ELF-1 (cell line): ENCODE measurements around the gene CXCL17.
A peak's percentile ranks its signal among the peaks of the same experiment; 100 is the strongest.
"Not testable (repeated sequence)": the region's sequence is repeated elsewhere in the genome, so short reads cannot be mapped to it uniquely, and the experiment has no call there.

Source experiments
- DNase-seq: peaks from one replicate; pipeline ENCODE4 v3.0.0-alpha.2; 2016; ENCODE audit warnings: low read depth, low spot score

Gene CXCL17

GRCh38 chr19:42466521-42467182 lies 23.9 kb upstream of the CXCL17 start:
- no peak for DNase-seq

- no peak for DNase-seq
These were observed 23.1 kb upstream of the CXCL17 start for GRCh38 chr19:42465827-42466280.

- DNase-seq = no peak
These were observed 19.1 kb upstream of the CXCL17 start for GRCh38 chr19:42461700-42462324.

GRCh38 chr19:42461231-42461630 lies 18.5 kb upstream of the CXCL17 start:
- DNase-seq = not testable (repeated sequence)

GRCh38 chr19:42459926-42460325 lies 17.2 kb upstream of the CXCL17 start:
- no peak for DNase-seq

- no peak for DNase-seq
These were observed 12.9 kb upstream of the CXCL17 start for GRCh38 chr19:42455621-42456081.

- DNase-seq = no peak
These were observed 12.3 kb upstream of the CXCL17 start for GRCh38 chr19:42455086-42455485.

GRCh38 chr19:42452590-42452989 lies 9.8 kb upstream of the CXCL17 start:
- no peak for DNase-seq

GRCh38 chr19:42450314-42450934 lies 7.7 kb upstream of the CXCL17 start:
- peak; percentile 81 for DNase-seq

- not testable (repeated sequence) for DNase-seq
These were observed 5.6 kb upstream of the CXCL17 start for GRCh38 chr19:42448306-42448705.

- DNase-seq = no peak
These were observed 3.2 kb upstream of the CXCL17 start for GRCh38 chr19:42445948-42446347.

- DNase-seq = no peak
These were observed 1.2 kb upstream of the CXCL17 start for GRCh38 chr19:42443944-42444398.

GRCh38 chr19:42441049-42441445 lies 1.7 kb downstream of the CXCL17 start:
- DNase-seq = peak; percentile 47

GRCh38 chr19:42440357-42441048 lies 2.2 kb downstream of the CXCL17 start:
- DNase-seq = peak; percentile 80

- no peak for DNase-seq
These were observed 6.7 kb downstream of the CXCL17 start for GRCh38 chr19:42436006-42436405.

GRCh38 chr19:42435316-42435715 lies 7.4 kb downstream of the CXCL17 start:
- DNase-seq = no peak

GRCh38 chr19:42433503-42434260 lies 9.1 kb downstream of the CXCL17 start:
- DNase-seq = peak; percentile 85

GRCh38 chr19:42431486-42431885 lies 11.3 kb downstream of the CXCL17 start:
- DNase-seq = no peak

- no peak for DNase-seq
These were observed 14.1 kb downstream of the CXCL17 start for GRCh38 chr19:42428676-42429075.

- DNase-seq = no peak
These were observed 15.4 kb downstream of the CXCL17 start, which contains the start of gene LIPE for GRCh38 chr19:42427313-42427712. Gene LIPE, minus strand, starts transcription at chr19:42427388. Its CDS starts 239 bp downstream, at chr19:42427149.

GRCh38 chr19:42426643-42427042 lies 16.1 kb downstream of the CXCL17 start:
- DNase-seq = no peak
